Central memory CD8-positive, alpha-beta T cell (primary cell): ENCODE results near the gene FGFBP3.

Experiments
- ATAC-seq: fragments of 150-1000 bp; cut with Tn5 transposase; replicated peaks from 2 replicates; pipeline ENCODE4 v1.10.0; 2022; ENCODE audit warnings: mild to moderate bottlenecking, moderate FRiP score, moderate number of reproducible peaks; ENCODE audit not compliant: poor library complexity, severe bottlenecking; ENCODE audit errors: extremely low read depth
- DNase-seq, 2 donors: peaks; one replicate each; pipeline ENCODE4 v3.0.0; 2021; ENCODE audit warnings: low spot score in 2 of 2
- H3K27ac Mint-ChIP-seq: one replicate; pipeline ENCODE4 v1.8.0; 2022; ENCODE audit warnings: low read depth, mild to moderate bottlenecking, moderate library complexity, mixed read lengths
- H3K27me3 Mint-ChIP-seq: one replicate; pipeline ENCODE4 v1.8.0; 2022; ENCODE audit warnings: mixed read lengths
- H3K36me3 Mint-ChIP-seq: one replicate; pipeline ENCODE4 v1.8.0; 2022; ENCODE audit warnings: mild to moderate bottlenecking, moderate library complexity, mixed read lengths; ENCODE audit not compliant: insufficient read depth
- H3K4me1 Mint-ChIP-seq: one replicate; pipeline ENCODE4 v1.8.0; 2022; ENCODE audit warnings: mixed read lengths
- H3K4me3 Mint-ChIP-seq: one replicate; pipeline ENCODE4 v1.8.0; 2022; ENCODE audit warnings: mild to moderate bottlenecking, moderate library complexity, mixed read lengths
- H3K9me3 Mint-ChIP-seq: one replicate; pipeline ENCODE4 v1.8.0; 2022; ENCODE audit warnings: mixed read lengths

Gene FGFBP3

DNA sequence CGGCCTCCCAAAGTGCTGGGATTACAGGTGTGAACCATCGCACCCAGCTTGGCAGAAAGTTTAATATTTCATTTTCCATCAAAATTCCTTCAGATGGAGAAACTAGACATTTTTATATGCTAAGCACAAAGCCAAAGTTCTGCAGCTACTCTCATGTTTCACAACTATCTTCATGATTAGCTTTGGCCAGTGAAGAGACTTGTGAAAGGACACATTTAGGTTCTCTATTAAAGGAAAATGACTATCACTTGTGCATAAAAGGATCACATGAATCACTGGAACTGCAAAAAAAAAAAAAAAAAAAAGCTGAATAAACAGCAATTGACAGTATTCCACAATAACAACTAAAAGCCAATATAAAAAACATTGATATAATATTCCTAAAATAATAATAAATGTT is 16.2 kb downstream of the FGFBP3 start:
- ATAC-seq = no peak
- H3K4me3 Mint-ChIP-seq = no peak overlapping the region
- no peaks in the 10 kb centered on the region for H3K9me3 Mint-ChIP-seq
- DNase-seq = no peak
- H3K36me3 Mint-ChIP-seq = peaks cover 2% of the 10 kb centered on the region
- H3K27ac Mint-ChIP-seq = no peak overlapping the region
- peaks cover under 1% of the 10 kb centered on the region for H3K4me1 Mint-ChIP-seq
- H3K27me3 Mint-ChIP-seq = peaks cover 26% of the 10 kb centered on the region

DNA sequence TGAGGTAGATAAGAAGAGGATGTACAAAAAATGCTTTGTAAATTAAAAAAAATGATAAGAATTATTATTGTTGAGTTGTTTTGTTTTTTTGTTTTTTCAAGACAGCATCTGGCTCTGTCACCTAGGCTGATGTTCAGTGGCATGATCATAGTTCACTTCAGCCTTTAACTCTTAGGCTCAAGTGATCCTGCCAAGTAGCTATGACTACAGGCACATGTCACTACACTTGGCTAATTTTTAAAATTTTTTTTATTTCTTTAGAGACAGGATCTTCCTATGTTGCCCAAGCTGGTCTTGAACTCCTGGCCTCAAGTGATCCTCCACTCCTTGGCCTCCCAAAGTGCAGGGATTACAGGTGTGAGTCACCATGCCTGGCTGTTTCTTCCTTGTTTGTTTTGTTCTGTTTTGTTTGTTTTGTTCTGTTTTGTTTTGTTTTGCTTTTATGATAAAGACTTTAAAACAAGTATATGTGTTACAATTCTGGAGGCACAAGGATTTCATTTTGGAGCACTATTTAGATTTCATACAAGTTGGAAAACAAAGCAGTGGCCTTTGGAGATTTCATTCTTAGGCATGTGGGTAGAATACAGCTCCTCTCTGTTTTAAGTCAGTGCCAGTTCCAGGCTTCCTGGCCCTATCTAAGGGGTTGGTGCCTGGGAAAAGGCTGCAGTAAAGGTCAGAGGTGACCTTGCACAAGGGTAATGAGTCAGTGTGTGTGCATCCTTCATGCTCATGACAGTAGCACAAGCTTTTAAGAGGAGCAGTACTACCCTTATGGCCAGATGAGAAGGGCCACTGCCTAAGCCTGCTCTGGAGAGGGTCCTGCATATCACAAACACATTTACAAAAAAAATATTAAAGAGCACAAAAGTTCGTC is 17.9 kb downstream of the FGFBP3 start:
- Mint-ChIP-seq H3K4me3 (no peak overlapping the region), H3K9me3 (no peaks in the 10 kb centered on the region), H3K27me3 (peaks cover 18% of the 10 kb centered on the region), H3K36me3 (peaks cover 2% of the 10 kb centered on the region), H3K4me1 (peaks cover 13% of the 10 kb centered on the region), H3K27ac (no peak overlapping the region)
- ATAC-seq = no peak
- no peak for DNase-seq

GRCh38 chr10:91887272-91888076 is 21.8 kb downstream of the FGFBP3 start:
- Mint-ChIP-seq H3K27me3 (peaks cover 10% of the 10 kb centered on the region), H3K9me3 (no peaks in the 10 kb centered on the region), H3K36me3 (no peaks in the 10 kb centered on the region), H3K4me3 (peak overlapping the region; percentile 88), H3K4me1 (peaks cover 13% of the 10 kb centered on the region), H3K27ac (peak overlapping the region; percentile 47)
- DNase-seq (no peak), ATAC-seq (peak; percentile 69)

- Mint-ChIP-seq H3K27ac (no peak overlapping the region), H3K27me3 (peaks cover 10% of the 10 kb centered on the region), H3K9me3 (no peaks in the 10 kb centered on the region), H3K36me3 (no peaks in the 10 kb centered on the region), H3K4me3 (peak overlapping the region; percentile 88), H3K4me1 (peaks cover 13% of the 10 kb centered on the region)
- DNase-seq (no peak), ATAC-seq (no peak)
Observed at GRCh38 chr10:91886954-91887271, 22.4 kb downstream of the FGFBP3 start.

DNA sequence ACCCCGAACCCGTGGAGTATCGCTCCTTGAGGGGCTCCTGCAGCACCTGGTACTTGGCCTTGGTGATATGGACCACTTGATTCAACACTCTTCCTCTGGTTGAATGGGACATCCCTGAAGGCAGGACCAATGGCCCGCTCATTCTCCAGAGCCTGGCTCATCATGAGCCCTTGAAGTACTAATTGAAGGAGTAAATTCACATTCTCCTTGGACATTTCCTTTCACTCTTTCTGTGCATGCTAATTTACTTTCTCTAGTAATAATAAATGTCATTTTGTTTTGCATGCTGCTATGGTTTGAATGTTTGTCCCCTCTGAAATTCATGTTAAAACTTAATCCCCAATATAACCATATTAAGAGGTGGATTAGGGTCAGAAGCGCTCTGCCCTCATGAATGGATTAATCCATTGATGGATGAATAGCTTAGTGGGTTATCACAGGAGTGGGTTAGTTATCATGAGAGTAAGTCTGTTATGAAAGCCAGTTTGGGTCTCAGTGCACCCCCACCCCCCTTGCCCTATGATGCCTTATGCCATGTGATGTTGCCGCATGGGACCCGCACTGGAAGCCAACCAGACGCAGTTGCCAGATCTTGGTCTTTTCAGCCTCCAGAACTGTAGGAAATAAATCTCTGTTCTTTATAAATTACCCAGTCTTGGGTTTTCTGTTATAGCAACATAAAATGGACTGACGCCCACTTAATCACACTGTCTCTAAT is 23.8 kb downstream of the FGFBP3 start:
- H3K27me3 Mint-ChIP-seq = peaks cover 10% of the 10 kb centered on the region
- H3K9me3 Mint-ChIP-seq = no peaks in the 10 kb centered on the region
- DNase-seq (no peak), ATAC-seq (no peak)
- no peak overlapping the region for H3K4me3 Mint-ChIP-seq
- H3K27ac Mint-ChIP-seq = peak overlapping the region; percentile 35
- H3K4me1 Mint-ChIP-seq = peaks cover 13% of the 10 kb centered on the region
- no peaks in the 10 kb centered on the region for H3K36me3 Mint-ChIP-seq

DNA sequence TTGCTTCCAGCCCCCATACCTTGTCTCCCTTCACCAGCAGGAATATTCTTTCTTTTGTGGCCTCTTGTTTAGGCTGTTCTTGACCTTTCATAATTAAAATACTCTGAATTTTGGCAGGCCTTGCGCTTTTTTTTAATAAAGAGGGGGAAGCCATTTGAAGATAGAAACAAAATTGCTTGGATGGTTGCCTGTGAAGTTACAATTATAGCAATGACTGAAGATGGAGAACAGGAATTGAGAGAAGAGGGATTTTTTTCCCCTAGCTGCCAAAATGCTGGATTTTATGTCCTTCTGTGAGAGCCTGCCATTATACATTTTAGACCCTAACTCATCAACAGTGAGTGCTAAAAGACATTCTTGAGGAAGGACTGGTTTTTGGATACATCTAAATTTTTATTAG is 24.8 kb downstream of the FGFBP3 start:
- Mint-ChIP-seq H3K9me3 (no peaks in the 10 kb centered on the region), H3K4me1 (peaks cover 13% of the 10 kb centered on the region), H3K36me3 (no peaks in the 10 kb centered on the region), H3K27me3 (peaks cover 7% of the 10 kb centered on the region), H3K27ac (no peak overlapping the region), H3K4me3 (no peak overlapping the region)
- DNase-seq (no peak), ATAC-seq (no peak)

DNA sequence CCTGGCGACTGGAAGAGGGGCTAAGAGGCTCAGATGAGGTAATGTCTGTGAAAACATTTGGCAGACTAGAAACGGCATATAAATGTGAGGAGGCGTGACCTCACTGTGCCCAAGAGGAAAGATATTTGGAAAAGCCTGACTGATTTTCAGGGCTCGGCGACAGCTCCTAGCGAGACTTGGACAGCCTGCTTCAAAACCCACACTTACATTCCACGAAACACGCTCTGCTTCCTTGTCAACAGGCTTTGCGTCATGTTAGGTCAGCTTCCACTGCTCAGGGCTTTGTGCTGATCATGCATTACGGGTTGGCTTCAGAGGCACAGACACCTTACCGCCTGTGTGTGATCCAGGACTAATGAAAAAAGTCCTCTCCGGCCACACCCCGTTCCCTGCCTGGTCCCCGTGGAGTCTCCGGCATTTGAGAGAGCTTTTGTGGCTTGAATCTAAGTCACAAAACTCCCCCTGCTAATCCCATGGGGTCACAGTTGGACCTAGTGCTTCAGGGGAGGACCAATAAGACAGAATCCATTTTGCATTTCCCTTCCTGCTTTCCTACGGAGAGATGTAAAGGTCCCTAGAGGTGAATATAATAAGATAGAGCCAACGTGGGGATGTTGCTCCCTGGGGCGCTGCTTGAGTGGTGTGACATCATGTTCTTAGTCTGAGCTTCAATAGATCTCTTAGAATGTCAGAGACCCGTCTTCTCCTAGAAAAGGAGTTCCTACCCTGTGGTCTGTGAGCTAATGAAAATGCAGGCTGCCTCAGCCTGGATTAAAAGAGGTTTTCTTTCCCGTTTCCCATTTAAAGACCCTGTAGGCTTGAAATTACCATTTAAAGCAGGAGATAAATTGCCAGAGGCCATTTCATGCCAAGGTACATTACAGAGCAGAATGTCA is 25.5 kb downstream of the FGFBP3 start:
- no peaks in the 10 kb centered on the region for H3K27me3 Mint-ChIP-seq

GRCh38 chr10:91880310-91880709 is 29.0 kb downstream of the FGFBP3 start:
- H3K36me3 Mint-ChIP-seq = no peaks in the 10 kb centered on the region

More for the DNA sequence above, 25.5 kb downstream of the FGFBP3 start:
- no peaks in the 10 kb centered on the region for H3K36me3 Mint-ChIP-seq
- no peak overlapping the region for H3K4me3 Mint-ChIP-seq
- peaks cover 13% of the 10 kb centered on the region for H3K4me1 Mint-ChIP-seq
- no peak overlapping the region for H3K27ac Mint-ChIP-seq
- H3K9me3 Mint-ChIP-seq = no peaks in the 10 kb centered on the region
- ATAC-seq (no peak), DNase-seq (no peak)

GRCh38 chr10:91879515-91880170 is 29.6 kb downstream of the FGFBP3 start:
- Mint-ChIP-seq H3K36me3 (no peaks in the 10 kb centered on the region), H3K27me3 (no peaks in the 10 kb centered on the region), H3K27ac (no peak overlapping the region), H3K4me3 (no peak overlapping the region), H3K4me1 (no peaks in the 10 kb centered on the region), H3K9me3 (no peaks in the 10 kb centered on the region)
- ATAC-seq (no peak), DNase-seq (no peak)

More at GRCh38 chr10:91880310-91880709, 29.0 kb downstream of the FGFBP3 start:
- Mint-ChIP-seq H3K27me3 (no peaks in the 10 kb centered on the region), H3K27ac (no peak overlapping the region), H3K4me3 (no peak overlapping the region), H3K4me1 (no peaks in the 10 kb centered on the region), H3K9me3 (no peaks in the 10 kb centered on the region)
- DNase-seq (no peak), ATAC-seq (no peak)

DNA sequence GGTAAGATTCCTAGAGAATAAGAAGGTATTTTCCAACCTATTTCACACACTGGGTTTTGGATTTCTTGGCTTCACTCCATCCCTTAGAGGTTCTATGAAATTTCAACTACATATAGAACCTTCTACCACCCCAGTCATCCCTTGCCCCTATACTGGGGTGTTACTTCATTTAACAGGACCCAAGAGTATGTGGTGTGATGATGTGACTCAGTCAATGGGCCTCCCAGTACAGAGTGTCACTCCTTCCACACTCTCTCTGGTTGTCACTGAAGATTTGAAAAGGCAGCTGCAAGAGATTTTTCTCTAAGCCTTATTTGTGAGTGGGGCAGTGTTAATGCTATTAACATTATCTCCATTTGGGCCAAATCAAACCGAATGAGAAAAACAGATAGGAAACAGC is 33.5 kb downstream of the FGFBP3 start:
- ATAC-seq = no peak
- no peaks in the 10 kb centered on the region for H3K4me1 Mint-ChIP-seq
- no peaks in the 10 kb centered on the region for H3K27me3 Mint-ChIP-seq
- DNase-seq = no peak
- no peak overlapping the region for H3K27ac Mint-ChIP-seq
- no peak overlapping the region for H3K4me3 Mint-ChIP-seq
- no peaks in the 10 kb centered on the region for H3K9me3 Mint-ChIP-seq
- H3K36me3 Mint-ChIP-seq = no peaks in the 10 kb centered on the region

DNA sequence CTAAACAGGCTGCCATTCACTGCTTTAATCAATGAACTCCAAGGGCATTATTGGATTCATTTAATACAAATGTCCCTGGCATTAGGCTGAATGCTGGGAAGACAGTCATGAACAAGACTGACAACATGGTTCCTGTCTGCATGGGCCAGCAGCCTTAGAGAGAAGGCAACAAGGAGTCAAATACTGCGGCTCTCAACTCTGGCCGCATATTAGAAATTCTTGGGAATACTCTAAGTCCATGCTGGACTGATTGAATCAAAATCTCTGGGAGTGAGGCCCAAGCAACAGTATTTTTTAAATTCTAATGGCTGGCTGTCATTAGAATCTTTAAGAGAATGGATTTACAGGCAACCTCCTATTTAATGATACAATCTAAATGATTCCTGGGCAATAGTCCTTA is 34.1 kb downstream of the FGFBP3 start:
- H3K4me3 Mint-ChIP-seq = no peak overlapping the region
- no peak for DNase-seq
- no peak overlapping the region for H3K27ac Mint-ChIP-seq
- no peaks in the 10 kb centered on the region for H3K4me1 Mint-ChIP-seq
- no peaks in the 10 kb centered on the region for H3K9me3 Mint-ChIP-seq
- H3K36me3 Mint-ChIP-seq = no peaks in the 10 kb centered on the region
- ATAC-seq = no peak
- no peaks in the 10 kb centered on the region for H3K27me3 Mint-ChIP-seq
